ENCODE data around the gene GPR50.

GPR50 gene

DNA sequence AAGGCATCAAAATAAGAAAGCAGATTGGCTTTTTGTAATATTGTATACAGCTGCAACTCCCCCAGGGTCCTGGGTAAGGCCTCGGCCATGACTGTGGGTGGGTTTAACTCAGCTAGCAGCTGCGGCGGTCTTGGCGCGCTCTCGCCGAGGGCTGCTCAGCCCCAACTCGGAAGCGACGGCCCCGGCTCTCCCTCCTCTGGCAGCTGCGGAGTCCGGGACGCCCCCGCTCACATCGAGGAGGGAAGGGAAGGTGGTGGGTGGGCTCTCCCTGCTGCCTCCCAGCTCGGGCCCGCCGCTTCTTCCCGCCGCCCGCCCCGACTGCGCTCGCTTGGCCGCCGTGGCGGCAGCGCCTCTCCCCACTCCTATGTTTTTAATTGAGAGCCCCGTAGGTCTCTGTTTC, 51.2 kb downstream of the GPR50 start:
- DNase-seq, result no peak

DNA sequence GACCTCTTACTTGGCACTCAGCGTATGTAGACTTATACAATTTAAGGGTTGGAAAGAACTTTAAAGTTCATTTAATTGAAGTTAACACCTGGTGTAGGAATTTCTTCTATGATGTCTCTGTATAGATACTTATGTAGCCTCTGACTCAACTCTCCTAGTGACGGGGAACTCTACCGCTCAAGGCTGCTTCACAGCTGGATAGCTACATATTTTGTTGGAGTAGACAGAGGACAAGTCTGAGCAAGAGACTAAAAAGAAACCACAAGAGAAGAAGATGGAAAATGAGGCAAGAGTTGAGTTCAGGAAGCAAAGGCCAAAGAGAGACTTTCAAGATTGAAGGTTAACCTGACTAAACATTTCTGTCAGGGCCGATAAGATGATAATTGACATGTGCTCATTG, 52.6 kb downstream of the GPR50 start:
- DNase-seq, result no peak

All from inflammatory macrophage treated with lipopolysaccharide for 1 hour (primary cell).